WTC11 (cell line): ENCODE results near the gene UTF1.

Experiments used
- ESRRA ChIP-seq: sonication (generic); formaldehyde crosslinking; IDR thresholded peaks from 2 replicates; pipeline ENCODE4 v1.8.1; 2022; ENCODE audit warnings: mild to moderate bottlenecking, missing genetic modification reagents, borderline replicate concordance
- FOXK1 ChIP-seq: sonication (generic); formaldehyde crosslinking; IDR thresholded peaks from 2 replicates; pipeline ENCODE4 v1.8.0; 2022; ENCODE audit warnings: mild to moderate bottlenecking, moderate library complexity, missing genetic modification reagents
- GABPB1 ChIP-seq: sonication (generic); formaldehyde crosslinking; IDR thresholded peaks from 2 replicates; pipeline ENCODE4 v1.8.1; 2023; ENCODE audit warnings: mild to moderate bottlenecking, missing genetic modification reagents
- MXD4 ChIP-seq: fragments of 250-450 bp; sonication (Bioruptor Pico); IDR thresholded peaks from 2 replicates; pipeline ENCODE4 v1.8.0; 2021; ENCODE audit warnings: mild to moderate bottlenecking, moderate library complexity, borderline replicate concordance
- NR2C2 ChIP-seq: sonication (generic); formaldehyde crosslinking; IDR thresholded peaks from 2 replicates; pipeline ENCODE4 v1.8.0; 2022; ENCODE audit warnings: mild to moderate bottlenecking, missing genetic modification reagents
- TCF7 ChIP-seq: sonication (generic); formaldehyde crosslinking; IDR thresholded peaks from 2 replicates; pipeline ENCODE4 v1.8.0; 2022; ENCODE audit warnings: mild to moderate bottlenecking, low read depth, missing genetic modification reagents, moderate library complexity
- ZNF121 ChIP-seq: sonication (generic); formaldehyde crosslinking; IDR thresholded peaks from 2 replicates; pipeline ENCODE4 v1.8.0; 2023; ENCODE audit warnings: missing genetic modification reagents
- ZNF396 ChIP-seq: fragments of 250-450 bp; sonication (Bioruptor Pico); IDR thresholded peaks from 2 replicates; pipeline ENCODE4 v1.8.0; 2021; ENCODE audit warnings: mild to moderate bottlenecking, moderate library complexity, borderline replicate concordance
- TF ChIP-seq, protein P1 (sequence below): fragments of 200-600 bp; IDR thresholded peaks from 2 replicates; pipeline ENCODE4 v1.8.0; 2022; ENCODE audit warnings: antibody characterized with exemption
- TF ChIP-seq, protein P2 (sequence below): sonication (generic); formaldehyde crosslinking; IDR thresholded peaks from 2 replicates; pipeline ENCODE4 v1.8.1; 2023; ENCODE audit warnings: mild to moderate bottlenecking, missing genetic modification reagents, moderate library complexity

DNA sequence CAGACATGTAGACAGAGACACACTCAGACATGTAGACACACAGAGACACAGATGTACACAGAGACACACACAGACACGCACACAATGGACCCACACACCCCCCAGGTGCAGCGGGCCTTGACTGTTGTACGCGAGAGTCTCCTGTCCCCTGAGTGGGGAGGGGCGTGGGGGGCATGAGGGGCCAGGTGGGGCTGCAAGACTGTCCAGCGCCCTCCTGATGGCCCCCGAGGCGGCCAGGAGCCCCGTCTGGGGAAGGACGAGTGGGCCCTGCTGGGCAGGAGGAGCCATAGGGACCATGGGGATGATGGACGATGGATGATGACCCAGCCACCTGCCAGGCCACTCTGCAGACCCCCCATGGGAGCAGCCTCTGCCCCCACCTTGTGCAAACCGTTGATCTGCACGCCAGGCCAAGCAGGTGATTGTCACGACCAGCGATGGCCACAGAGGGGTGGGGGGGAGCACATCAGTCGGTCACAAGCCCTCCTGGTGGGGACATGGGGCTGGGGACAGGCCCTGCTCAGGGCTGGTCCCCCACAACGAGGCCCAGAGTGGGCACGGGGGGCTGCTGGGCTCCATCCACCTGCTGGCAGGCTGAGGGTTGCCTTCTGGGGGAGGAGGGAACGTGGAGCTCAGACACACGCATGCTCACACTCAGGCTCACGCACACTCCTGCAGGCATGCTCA is 19.2 kb downstream of the UTF1 start:
- TF ChIP-seq, protein P1, sequence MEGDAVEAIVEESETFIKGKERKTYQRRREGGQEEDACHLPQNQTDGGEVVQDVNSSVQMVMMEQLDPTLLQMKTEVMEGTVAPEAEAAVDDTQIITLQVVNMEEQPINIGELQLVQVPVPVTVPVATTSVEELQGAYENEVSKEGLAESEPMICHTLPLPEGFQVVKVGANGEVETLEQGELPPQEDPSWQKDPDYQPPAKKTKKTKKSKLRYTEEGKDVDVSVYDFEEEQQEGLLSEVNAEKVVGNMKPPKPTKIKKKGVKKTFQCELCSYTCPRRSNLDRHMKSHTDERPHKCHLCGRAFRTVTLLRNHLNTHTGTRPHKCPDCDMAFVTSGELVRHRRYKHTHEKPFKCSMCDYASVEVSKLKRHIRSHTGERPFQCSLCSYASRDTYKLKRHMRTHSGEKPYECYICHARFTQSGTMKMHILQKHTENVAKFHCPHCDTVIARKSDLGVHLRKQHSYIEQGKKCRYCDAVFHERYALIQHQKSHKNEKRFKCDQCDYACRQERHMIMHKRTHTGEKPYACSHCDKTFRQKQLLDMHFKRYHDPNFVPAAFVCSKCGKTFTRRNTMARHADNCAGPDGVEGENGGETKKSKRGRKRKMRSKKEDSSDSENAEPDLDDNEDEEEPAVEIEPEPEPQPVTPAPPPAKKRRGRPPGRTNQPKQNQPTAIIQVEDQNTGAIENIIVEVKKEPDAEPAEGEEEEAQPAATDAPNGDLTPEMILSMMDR: no peak
- TF ChIP-seq GABPB1 (no peak), MXD4 (CRISPR knock-in tag) (no peak), FOXK1 (no peak), ZNF396 (CRISPR knock-in tag) (no peak), TCF7 (CRISPR knock-in tag) (no peak), ESRRA (CRISPR knock-in tag) (no peak), ZNF121 (CRISPR knock-in tag) (no peak), NR2C2 (CRISPR knock-in tag) (no peak)
- TF ChIP-seq, protein P2, sequence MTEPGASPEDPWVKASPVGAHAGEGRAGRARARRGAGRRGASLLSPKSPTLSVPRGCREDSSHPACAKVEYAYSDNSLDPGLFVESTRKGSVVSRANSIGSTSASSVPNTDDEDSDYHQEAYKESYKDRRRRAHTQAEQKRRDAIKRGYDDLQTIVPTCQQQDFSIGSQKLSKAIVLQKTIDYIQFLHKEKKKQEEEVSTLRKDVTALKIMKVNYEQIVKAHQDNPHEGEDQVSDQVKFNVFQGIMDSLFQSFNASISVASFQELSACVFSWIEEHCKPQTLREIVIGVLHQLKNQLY: no peak
